ENCODE results near the gene RIPK3.

Gene RIPK3

DNA sequence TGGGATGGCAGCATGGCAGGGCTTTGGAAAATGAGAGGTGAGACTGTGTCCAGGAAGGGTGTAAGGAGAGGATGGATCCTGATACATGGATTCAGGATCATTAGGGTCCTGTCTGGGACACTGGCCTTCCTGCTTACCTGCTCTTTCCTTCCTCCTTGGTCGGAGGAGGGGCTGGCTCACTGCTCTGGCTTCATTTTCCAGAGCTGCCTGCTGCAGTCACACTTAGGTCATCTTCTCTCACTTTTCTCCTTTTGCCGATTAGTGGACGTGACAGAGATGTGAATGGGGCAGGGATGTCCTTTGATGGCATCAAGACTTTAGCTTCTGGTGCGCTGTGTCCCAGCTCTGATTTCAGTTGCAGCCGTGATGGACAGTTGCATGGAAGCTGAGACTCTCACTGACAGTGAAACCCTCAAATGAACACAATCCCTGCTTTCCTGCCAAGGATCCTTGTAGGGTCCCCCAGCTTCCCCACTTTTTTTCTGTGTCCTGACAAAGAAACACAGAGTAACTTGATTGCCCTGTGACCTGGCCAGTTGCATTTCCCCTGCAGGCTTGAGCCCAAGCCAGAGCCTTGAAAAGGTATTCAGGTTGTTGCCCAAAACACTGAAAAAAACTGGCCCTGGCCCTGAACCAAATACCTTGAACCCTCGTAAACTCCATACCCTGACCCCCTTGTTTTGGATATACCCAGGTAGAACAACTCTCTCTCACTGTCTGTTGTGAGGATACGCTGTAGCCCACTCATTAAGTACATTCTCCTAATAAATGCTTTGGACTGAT lies 31.3 kb downstream of the RIPK3 start:
- in situ Hi-C loops (cut with HindIII; ENCODE audit: low sequenced_read_pairs), result no loop called here

DNA sequence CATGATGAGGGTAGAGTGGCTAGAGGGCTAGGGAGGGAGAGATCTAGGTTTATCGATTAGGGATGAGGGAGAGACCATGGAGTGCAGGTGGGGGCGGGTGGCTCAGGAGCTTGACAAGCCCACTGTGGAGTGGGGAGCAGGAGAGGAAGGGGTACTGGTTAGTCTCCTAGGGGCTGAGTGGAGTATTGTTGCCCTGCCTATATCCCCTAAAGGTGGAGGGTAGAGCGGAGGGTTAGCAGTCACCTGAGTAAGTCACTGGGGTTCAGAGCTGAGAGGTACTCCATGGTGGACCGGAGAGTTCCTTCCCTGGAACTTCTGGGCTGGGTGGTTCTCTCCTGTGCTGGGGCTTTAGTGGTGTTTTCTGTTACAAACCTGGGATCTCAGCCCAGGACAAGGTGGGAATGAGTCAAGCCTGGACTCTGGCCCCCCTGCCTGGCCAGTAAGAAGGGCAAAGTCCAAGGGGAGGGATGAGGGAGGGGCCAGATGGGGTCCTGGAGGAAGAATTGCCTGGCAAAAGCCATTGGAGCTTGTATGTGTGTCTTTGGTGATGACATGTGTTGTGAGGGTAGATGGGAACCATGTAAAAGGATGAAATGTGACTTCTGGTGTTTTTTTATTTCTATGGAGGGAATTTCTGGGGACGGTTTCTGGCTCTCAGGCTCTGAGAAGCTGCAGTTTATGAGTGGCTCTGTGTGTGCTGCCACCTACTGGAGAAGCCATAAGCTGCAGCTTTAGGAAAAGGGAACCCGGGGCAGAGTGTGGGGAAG lies 32.0 kb downstream of the RIPK3 start, which contains the start of gene CIDEB:
CIDEB (minus strand) TSS at position 403 of the 767 bp plus-strand sequence; CDS start at position 284, 119 bp downstream.
- in situ Hi-C loops (cut with HindIII; ENCODE audit: low sequenced_read_pairs), result no loop called here

DNA sequence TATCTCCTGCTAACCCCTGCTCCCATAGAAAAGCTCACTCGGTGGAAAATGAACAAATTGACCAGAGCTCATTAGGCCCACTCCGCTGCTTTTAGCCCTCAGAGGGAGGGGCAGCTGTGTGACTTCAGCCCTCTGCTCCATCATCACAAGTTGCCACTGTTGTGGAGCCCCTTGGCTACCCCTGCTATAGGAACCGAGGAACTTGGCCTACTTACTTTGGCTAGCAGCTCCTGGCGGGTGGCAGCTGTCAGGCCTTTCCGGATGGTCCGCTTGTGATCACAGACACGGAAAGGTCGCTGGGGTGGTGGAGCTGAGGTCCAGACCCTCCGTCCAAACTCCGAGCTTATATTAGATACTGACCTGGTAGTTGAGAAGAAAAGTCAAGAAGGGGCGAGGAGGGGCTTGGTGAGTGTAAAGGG lies 32.6 kb downstream of the RIPK3 start:
- in situ Hi-C loops (cut with HindIII; ENCODE audit: low sequenced_read_pairs), result no loop called here

DNA sequence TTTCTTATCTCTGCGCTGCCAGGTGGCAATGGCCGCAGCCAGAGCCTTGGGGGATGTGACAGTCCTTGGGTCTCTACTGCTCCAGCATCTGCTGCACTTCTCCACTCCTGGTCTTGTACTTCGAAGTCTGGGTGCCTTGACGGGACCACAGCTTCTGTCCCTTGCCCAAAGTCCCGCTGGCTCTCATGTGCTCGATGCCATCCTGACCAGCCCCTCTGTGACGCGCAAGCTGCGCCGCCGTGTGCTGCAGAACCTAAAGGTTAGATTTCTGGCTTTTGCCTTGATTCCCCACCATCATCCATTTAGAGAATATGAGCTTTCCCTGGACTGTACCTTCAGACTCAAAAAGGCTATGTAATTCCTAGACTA lies 35.8 kb downstream of the RIPK3 start:
- in situ Hi-C loops (cut with HindIII; ENCODE audit: low sequenced_read_pairs), result no loop called here

- in situ Hi-C loops (cut with HindIII; ENCODE audit: low sequenced_read_pairs), result no loop called here
These were observed 39.3 kb downstream of the RIPK3 start for GRCh38 chr14:24300326-24300980.

DNA sequence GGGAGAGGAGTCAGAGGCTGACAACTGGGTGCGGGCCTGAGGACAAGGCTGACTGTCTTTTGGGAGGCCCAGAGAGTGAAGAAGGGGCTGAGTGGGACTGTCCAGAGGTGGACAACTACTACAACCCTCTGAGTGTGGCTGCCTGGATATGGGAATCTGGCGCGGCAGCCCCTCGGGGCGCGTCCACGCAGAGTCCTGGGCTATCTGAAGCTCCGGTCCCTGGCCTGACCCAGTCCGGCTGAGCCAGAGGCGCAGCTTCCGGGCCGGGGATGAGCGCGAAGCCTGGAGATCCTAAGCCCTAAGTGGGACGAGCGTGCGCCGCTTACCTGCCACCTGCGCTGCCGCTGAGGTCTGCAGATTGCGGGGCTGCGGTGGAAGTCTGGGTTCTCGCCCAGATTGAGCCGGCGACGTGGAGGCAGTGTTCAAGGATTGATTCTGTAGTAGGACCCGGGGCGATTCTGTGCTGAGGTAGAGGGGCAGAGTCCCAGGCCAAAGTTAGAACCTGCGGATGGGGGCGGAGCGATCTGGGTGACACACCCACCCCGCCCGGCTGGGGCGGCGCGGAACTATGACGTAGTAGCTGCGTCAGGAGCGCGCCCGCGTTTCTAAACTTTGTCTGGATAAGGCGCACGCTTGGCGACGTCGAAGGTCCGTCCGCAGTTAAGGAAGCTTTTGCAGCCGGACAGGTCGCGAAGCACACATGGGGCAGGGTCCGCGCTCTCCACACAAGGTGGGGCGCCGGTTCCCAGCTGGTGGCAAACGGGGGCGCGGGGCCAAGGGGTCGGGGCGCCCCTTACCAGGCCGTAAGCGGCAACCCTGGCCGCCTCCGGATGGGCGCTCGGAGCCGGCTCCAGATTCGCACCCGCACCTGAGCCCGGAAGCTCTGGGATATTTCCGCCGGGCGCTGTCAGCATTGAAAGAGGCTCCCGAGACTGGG lies 40.3 kb downstream of the RIPK3 start, which contains the start of the genes DHRS1 and NOP9:
DHRS1 (minus strand) TSS at position 526 of the 937 bp plus-strand sequence. CDS start 674 bp downstream, outside the sequence.
NOP9 (plus strand) TSS at position 596 of the 937 bp plus-strand sequence; CDS start at position 701, 105 bp downstream.
- in situ Hi-C loops (cut with HindIII; ENCODE audit: low sequenced_read_pairs), result no loop called here

DNA sequence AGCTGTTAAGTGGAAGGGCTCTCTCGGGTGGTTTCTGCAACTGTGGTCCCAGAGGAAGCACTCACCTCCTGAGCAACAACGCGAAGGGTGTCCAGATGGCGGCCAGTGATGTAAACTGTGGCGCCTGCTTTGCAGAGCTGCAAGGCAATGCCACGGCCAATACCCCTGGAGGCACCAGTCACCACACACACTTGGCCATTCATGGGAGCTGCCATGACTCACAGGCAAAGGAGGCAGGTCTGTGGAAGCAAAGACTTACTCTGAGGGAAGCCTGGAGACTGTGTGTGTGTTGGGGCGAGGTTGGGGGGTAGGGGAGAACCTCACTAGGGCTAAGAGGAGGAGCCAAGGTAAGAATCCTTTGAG lies 40.9 kb downstream of the RIPK3 start:
- in situ Hi-C loops (cut with HindIII; ENCODE audit: low sequenced_read_pairs), result no loop called here

DNA sequence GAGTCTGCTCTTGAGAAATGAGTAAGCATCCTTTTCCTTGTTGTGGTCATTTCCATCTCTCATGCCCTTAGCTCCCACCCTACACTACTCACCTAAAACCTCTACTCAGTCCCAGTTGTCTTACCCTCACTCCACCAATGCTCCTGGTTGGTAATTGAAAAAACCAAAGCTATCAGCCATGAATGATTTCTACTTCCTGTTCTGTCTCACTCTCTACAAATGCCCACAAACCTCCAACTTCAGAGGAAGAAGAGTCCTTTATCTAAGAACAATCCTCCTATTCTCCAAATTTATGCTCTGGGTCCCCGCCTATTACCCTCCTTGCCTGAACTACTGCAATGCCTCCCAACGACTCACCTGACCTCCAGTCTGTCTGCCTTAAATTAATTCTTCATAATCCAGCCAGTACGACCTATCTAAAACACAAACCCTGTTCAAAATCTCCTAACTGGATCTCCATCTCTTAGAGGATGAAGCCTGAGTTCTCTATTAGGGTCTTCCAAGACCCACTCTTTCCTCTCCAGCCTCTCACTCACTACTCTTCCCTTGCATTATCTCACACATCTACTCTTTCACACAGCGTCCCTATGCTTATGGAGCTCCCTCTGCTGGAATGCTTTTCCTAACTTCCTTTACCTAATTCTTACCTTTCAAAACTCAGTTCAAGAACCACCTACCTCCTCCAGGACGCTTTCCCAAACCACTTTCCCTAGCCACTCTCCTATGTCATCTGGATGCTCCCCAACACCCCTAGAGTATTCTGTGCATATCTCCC lies 42.4 kb downstream of the RIPK3 start:
- in situ Hi-C loops (cut with HindIII; ENCODE audit: low sequenced_read_pairs), result no loop called here

DNA sequence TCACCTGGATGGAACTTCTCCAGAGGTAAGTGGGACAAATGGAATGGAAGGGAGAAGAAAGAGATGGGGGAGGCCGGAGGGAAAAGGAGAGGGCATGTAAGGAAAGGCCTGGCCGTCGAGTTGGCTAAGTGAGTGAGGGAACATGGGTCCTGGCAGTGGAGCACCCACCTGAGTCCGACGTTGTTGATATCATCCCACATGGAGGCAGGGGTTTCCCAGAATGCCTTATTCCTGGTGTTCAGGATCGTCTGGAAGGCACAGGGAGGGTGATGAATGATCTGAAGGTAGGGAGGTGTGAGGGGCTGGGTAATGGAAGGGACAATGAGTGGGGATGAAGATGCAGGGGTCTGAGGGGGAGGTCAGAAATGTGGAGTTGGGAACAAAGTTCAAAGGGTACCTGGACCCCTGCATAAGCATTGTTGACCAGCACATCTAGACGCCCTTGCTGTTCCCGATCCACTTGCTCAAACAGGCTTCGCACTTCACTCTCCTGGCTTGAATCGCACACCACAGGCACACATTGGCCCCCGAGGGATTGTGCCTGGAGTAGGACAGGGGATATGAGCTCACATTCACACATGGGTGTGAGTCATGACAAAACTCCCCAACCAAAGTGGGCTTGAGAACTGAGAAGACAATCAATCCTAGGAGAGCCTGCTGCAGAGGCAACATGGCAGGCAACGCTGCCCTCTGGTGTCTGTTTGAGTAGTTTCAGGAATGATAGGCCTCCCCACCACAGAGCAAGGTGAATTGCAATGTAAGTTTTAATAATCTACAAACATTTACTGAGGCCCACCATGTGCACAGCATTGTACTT lies 43.2 kb downstream of the RIPK3 start:
- in situ Hi-C loops (cut with HindIII; ENCODE audit: low sequenced_read_pairs), result no loop called here

- in situ Hi-C loops (cut with HindIII; ENCODE audit: low sequenced_read_pairs), result no loop called here
These were observed 46.3 kb downstream of the RIPK3 start for GRCh38 chr14:24293525-24293924.

DNA sequence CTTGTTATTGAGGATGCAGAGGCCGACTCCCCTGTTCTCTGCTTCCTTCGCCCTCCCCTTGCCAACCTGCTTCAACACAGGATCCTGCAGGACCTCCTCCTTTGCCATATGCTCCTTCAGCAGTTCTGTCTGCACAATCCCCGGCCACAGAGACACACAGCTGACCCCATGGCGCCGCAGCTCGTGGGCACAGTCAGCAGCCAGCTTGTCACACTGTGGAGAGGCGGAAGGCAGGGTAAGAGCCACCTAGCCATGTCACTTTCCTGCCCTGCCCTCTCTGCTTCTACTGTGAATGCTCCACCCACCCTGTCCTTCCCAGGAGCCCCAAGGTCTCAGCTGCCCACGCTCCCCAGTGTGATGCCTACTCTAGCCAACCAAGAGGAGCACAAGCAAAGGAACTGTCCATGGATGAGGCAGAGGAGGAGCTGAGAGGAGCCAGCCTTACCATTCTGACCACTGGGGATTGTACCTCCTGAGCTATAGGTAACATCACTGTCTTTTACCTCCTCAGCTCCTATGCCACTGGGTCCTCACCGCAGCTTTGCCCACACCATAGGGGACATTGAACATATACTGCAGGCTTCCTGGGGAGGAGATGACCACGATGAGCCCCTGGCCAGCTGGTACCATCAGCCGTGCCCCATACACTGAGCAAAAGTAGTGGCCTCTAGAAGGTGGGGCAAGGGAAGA lies 47.5 kb downstream of the RIPK3 start:
- in situ Hi-C loops (cut with HindIII; ENCODE audit: low sequenced_read_pairs), result no loop called here

DNA sequence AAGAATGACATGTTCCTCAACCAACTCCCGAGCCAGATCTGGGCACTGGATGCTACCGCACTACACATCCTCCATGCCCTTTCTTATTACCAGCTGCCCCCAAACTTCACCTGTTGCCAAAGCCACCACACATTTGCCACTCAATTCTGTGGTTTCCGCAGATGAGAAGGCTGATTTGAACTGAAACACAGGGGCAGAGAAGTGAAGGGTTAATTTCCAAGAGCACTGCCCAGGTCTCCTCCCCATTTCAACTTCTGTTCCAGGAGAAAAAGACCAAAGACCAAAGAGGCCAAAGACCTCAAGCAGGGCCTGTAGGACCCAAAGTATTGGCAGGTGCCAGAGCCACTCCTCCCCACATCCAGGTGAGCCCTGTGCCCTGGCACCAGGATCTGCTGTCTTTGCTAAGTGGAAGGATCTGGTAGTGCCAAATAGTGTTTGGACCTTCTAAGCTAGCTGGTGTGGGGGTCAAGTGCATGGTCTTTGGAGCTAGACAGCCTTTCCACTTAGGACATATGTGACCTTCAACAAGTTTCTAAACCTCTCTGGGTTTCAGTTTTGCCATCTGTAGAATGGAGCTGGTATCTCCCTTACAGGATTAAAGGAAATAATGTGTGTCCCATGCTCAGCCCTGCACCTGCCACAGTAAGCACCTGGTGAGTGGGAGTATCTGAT lies 48.2 kb downstream of the RIPK3 start:
- in situ Hi-C loops (cut with HindIII; ENCODE audit: low sequenced_read_pairs), result no loop called here

GRCh38 chr14:24290746-24291145 lies 49.0 kb downstream of the RIPK3 start:
- in situ Hi-C loops (cut with HindIII; ENCODE audit: low sequenced_read_pairs), result no loop called here

- in situ Hi-C loops (cut with HindIII; ENCODE audit: low sequenced_read_pairs), result no loop called here
These were observed 50.0 kb downstream of the RIPK3 start for GRCh38 chr14:24289649-24290280.

GRCh38 chr14:24286996-24287395 lies 52.8 kb downstream of the RIPK3 start:
- in situ Hi-C loops (cut with HindIII; ENCODE audit: low sequenced_read_pairs), result no loop called here

All from DLD1 (cell line).